ENCODE results near the gene KIAA0753.

DNA sequence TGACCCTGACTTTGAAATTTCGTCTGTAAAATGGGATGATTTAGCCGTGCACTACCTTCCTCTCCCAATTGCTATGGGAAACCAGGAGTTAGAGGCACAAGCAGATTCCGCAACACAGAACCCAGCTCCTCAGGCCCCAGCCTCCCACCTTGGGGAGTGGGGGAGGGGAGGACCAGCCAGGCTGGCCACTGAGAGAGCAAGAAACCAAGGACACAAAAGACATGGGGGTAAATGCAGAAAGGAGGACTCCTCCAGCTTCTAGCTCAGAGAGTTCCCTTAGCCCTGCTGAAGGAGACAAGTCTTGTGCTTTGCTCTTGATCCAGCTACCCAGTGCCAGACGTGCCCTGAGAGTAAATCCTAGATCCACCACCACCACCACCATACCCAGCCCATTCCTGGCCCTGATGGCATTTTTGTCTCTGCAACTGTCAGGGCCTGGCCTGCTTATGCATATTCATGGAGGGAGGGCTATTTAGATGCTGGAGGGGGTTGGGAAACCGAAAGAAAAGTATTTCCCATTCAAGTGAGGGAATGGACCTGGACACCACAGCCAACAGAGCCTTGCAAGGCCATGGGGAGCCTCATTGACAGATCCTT is 110.1 kb downstream of the KIAA0753 start:
- TF ChIP-seq POLR2A (IDR thresholded peaks at IDR 0.05) = no peak
- TF ChIP-seq, protein P1, sequence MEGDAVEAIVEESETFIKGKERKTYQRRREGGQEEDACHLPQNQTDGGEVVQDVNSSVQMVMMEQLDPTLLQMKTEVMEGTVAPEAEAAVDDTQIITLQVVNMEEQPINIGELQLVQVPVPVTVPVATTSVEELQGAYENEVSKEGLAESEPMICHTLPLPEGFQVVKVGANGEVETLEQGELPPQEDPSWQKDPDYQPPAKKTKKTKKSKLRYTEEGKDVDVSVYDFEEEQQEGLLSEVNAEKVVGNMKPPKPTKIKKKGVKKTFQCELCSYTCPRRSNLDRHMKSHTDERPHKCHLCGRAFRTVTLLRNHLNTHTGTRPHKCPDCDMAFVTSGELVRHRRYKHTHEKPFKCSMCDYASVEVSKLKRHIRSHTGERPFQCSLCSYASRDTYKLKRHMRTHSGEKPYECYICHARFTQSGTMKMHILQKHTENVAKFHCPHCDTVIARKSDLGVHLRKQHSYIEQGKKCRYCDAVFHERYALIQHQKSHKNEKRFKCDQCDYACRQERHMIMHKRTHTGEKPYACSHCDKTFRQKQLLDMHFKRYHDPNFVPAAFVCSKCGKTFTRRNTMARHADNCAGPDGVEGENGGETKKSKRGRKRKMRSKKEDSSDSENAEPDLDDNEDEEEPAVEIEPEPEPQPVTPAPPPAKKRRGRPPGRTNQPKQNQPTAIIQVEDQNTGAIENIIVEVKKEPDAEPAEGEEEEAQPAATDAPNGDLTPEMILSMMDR (IDR thresholded peaks at IDR 0.05) = no peak
